AG04450 (cell line): Measurements from ENCODE around the gene GMDS. TPM values are rescaled to one million over a fixed set of nuclear protein-coding genes. Genes with fewer than 3 reads are reported as not detected.

Experiments
- CTCF ChIA-PET: fragments of 300-600, 350-600 bp; formaldehyde crosslinking; extraction: SDS; loops from one replicate; lab custom pipeline; 2022; ENCODE audit warnings: antibody characterized with exemption, inconsistent platforms; lab: Charles Lee
- POLR2A ChIA-PET: fragments of 350-600 bp; formaldehyde crosslinking; extraction: SDS; loops from one replicate; lab custom pipeline; 2021; ENCODE audit warnings: antibody characterized with exemption, inconsistent platforms; lab: Yijun Ruan, JAX
- DNase-seq: peaks from one replicate; pipeline ENCODE4 v3.0.0-alpha.2; 2011; ENCODE audit warnings: low read depth, low spot score
- H3K27ac ChIP-seq: one replicate; pipeline ENCODE4 v1.5.1; 2012; ENCODE audit warnings: low read depth, low read length, control low read depth
- H3K27me3 ChIP-seq: one replicate; pipeline ENCODE4 v1.6.0; 2012; ENCODE audit warnings: low read length; ENCODE audit not compliant: control insufficient read depth, insufficient read depth
- H3K4me3 ChIP-seq: 2 replicates; pipeline ENCODE4 v1.5.1; 2011; ENCODE audit warnings: mild to moderate bottlenecking, low read depth, low read length, control low read depth
- H3K9me3 ChIP-seq: 2 replicates; pipeline ENCODE4 v1.5.1; 2012; ENCODE audit warnings: low read length; ENCODE audit not compliant: control insufficient read depth, insufficient read depth
- CTCF ChIP-seq: IDR thresholded peaks from 2 replicates; pipeline ENCODE4 v1.5.1; 2011; ENCODE audit warnings: low read depth, low read length, control low read depth, inconsistent platforms
- polyA plus RNA-seq: library from polyadenylated mRNA; depleted of rRNA; stranded (reverse); fragments of >200 nt; gene quantifications from 2 replicates; pipeline ENCODE4 v1.2.3, GENCODE V29; 2011

Gene GMDS
- polyA plus RNA-seq, 1 experiment: 26.4 TPM

- H3K4me3 ChIP-seq: no peak overlapping the region
- no peak for DNase-seq
- H3K27me3 ChIP-seq: no peaks in the 10 kb centered on the region
- TF ChIP-seq CTCF: no peak
- CTCF ChIA-PET: interaction anchor here (0.7 kb wide), 1 partner anchor 10 kb away, joined by 6 read pairs; no protein-coding TSS in a partner anchor
- no peaks in the 10 kb centered on the region for H3K9me3 ChIP-seq
- H3K27ac ChIP-seq: no peak overlapping the region
- POLR2A ChIA-PET: no interaction called here
These were observed 587.0 kb downstream of the GMDS start for GRCh38 chr6:1658212-1659005.

- H3K4me3 ChIP-seq: no peak overlapping the region
- no peak for DNase-seq
- no peaks in the 10 kb centered on the region for H3K9me3 ChIP-seq
- no peak overlapping the region for H3K27ac ChIP-seq
- CTCF ChIA-PET: interaction anchor here (0.7 kb wide), 1 partner anchor 10 kb away, joined by 6 read pairs; no protein-coding TSS in a partner anchor
- POLR2A ChIA-PET: no interaction called here
- TF ChIP-seq CTCF: no peak
- H3K27me3 ChIP-seq: no peaks in the 10 kb centered on the region
These were observed 587.6 kb downstream of the GMDS start for GRCh38 chr6:1657771-1658165.

- no peak overlapping the region for H3K4me3 ChIP-seq
- DNase-seq: no peak
- H3K27me3 ChIP-seq: no peaks in the 10 kb centered on the region
- no peaks in the 10 kb centered on the region for H3K9me3 ChIP-seq
- POLR2A ChIA-PET: no interaction called here
- CTCF ChIA-PET: no interaction called here
- H3K27ac ChIP-seq: no peak overlapping the region
- TF ChIP-seq CTCF: no peak
These were observed 588.2 kb downstream of the GMDS start for GRCh38 chr6:1657116-1657770.

GRCh38 chr6:1654054-1654453, 591.4 kb downstream of the GMDS start:
- ChIA-PET POLR2A (no interaction called here), CTCF (no interaction called here)
- Histone ChIP-seq H3K27ac (no peak overlapping the region), H3K9me3 (no peaks in the 10 kb centered on the region), H3K27me3 (no peaks in the 10 kb centered on the region), H3K4me3 (no peak overlapping the region)
- TF ChIP-seq CTCF: no peak
- DNase-seq: no peak

- Histone ChIP-seq H3K9me3 (no peaks in the 10 kb centered on the region), H3K27me3 (no peaks in the 10 kb centered on the region), H3K4me3 (no peak overlapping the region), H3K27ac (no peak overlapping the region)
- no peak for TF ChIP-seq CTCF
- DNase-seq: no peak
- ChIA-PET POLR2A (no interaction called here), CTCF (no interaction called here)
These were observed 592.6 kb downstream of the GMDS start for GRCh38 chr6:1652842-1653241.
